Mucosa of gallbladder (tissue), 1 donor: ENCODE data around the gene EIF4E1B. TPM values are rescaled to one million over a fixed set of nuclear protein-coding genes. Genes with fewer than 3 reads are reported as not detected.

Source experiments
- DNase-seq: peaks from one replicate; pipeline ENCODE4 v3.0.0-alpha.2; 2020; ENCODE audit warnings: low spot score
- total RNA-seq: library from RNA; stranded (reverse); gene quantifications from one replicate; pipeline ENCODE4 v1.2.1, GENCODE V29; 2021
- donor health status: DM: no; HTN: no; CAD: no.

The EIF4E1B gene
- total RNA-seq, 1 donor from 2014 or later, result not detected

- DNase-seq, result no peak
Observed at GRCh38 chr5:176626876-176627236, 3.6 kb upstream of the EIF4E1B start.

GRCh38 chr5:176627582-176627981 is 2.9 kb upstream of the EIF4E1B start:
- no peak for DNase-seq

GRCh38 chr5:176628406-176629228 is 1.9 kb upstream of the EIF4E1B start:
- no peak for DNase-seq

DNA sequence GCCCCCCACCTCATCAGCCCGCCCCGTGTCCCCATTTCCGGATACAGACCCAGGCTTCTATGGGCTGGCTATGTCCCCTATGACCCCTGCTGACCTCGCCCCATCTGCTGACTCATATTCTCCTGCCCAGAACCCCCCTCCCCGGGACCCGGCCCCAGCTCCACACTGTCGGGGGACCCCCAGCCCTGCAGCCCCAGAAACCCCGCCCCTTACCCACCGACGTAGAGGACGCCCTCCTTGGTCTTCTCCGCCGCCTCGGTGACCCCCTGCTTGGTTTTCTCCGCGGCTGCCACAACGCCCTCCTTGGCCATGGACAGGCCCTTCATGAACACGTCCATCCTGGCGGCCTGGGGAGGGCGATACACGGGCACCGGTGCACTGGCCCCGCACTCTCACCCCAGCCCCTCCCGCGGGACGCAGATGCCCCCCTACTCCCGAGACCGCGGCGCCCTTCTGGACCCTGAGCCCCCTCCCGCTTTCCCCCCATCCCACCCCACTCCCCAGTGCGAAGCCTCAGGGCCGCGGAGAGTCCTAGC is 1.1 kb upstream of the EIF4E1B start:
- DNase-seq, result no peak

GRCh38 chr5:176630681-176631222 is 277 bp downstream of the EIF4E1B start:
- no peak for DNase-seq

- no peak for DNase-seq
Observed at GRCh38 chr5:176631383-176632200, 1.1 kb downstream of the EIF4E1B start.

DNA sequence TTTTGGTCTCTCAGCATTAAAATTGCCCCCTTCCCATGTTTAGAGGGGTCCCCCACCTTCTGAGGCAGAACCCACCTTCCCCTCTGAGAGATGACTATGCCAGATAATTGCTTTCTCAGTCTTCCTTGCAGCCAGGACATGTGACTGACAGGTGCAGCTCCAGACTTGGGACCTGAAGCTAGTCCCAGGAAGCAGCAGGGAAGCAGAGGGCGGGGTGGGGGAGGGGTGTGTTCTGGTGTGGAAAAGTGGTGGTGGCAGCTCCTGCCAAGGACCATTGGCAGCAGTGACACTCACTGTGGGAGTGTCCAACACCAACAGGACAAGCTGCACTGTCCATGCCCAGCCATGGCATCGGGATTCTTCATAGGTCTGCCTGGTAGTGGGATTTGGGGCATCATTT is 2.3 kb downstream of the EIF4E1B start:
- DNase-seq, result no peak

DNA sequence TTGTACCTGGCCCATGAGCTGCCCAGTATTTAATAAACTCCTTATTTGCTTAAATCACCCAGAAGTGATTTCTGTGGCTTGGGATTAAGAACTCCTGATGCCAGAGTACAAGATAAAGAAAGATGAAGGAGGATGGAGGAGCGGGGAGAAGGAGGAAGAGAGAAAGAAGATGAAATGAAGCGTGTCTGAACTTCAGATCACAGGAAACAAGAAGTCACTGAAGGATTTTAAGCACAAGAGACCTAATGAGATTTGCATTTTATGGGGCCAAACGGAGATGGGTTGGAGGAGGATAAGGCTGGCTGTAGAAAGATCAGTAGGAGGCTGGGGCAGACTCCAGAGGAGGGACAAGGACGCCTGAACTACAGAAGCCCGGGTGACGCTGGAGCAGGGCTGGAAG is 3.1 kb downstream of the EIF4E1B start:
- no peak for DNase-seq

- DNase-seq, result no peak
Observed at GRCh38 chr5:176636426-176636825, 6.0 kb downstream of the EIF4E1B start.

DNA sequence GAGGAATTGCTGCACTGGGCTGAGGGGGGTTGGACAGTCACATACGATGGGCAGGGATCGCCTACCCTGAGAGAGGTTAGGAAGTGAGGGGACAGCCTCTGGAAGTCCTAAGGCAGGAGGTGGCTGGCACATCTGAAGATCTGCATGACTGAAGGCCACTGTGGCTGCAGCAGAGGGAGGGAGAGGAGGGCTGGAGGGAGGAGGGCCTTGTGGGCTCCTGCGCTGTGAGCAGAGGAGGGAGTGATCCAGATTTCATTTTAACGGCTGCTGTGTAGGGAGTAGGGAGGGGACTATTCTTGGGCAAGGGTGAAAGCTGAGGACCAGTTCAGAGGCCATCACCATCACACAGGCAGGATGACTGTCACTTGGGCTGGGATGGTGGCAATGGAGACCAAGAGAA is 7.1 kb downstream of the EIF4E1B start:
- DNase-seq, result no peak

DNA sequence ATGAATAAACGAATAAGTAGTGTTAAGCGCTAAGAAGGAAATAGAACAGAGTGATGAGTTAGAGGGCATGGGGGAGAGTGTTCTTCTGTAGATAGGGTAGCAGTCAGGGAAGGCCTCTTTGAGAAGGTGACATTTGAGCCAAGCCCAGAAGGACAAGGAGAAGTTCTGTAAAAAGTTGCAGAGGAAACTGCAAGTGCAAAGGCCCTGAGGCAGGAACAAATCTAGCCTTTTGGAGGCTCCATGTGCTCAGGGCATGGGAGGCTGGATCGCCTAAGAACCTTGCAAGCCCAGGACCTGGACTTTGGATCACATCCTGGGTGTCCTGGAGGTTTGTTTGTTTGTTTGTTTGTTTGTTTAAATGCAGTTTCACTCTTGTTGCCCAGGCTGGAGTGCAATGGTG is 8.0 kb downstream of the EIF4E1B start:
- DNase-seq, result no peak

DNA sequence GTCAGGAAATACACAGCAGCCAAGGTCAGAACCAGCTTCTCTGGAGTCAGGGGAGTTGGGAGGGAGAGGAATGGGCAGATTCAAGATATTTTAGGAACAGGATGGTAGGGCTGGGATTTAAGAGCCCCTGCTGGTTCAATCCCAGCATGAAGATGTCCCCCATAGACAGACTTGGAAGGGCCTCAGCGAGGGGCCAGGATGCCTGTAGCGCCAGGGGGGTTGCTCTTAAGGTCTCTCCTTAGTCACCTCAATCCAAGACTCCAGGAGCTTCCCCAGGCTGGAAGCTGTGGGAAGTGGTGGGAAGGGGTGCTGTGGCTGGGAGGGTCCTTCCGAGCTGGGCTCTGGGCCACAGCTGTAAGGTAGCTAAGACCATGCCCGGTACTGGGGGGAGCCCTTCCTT is 8.7 kb downstream of the EIF4E1B start:
- DNase-seq, result no peak

- DNase-seq, result no peak
Observed at GRCh38 chr5:176639981-176640380, 9.5 kb downstream of the EIF4E1B start.

- DNase-seq, result no peak
Observed at GRCh38 chr5:176640616-176641015, 10.1 kb downstream of the EIF4E1B start.

DNA sequence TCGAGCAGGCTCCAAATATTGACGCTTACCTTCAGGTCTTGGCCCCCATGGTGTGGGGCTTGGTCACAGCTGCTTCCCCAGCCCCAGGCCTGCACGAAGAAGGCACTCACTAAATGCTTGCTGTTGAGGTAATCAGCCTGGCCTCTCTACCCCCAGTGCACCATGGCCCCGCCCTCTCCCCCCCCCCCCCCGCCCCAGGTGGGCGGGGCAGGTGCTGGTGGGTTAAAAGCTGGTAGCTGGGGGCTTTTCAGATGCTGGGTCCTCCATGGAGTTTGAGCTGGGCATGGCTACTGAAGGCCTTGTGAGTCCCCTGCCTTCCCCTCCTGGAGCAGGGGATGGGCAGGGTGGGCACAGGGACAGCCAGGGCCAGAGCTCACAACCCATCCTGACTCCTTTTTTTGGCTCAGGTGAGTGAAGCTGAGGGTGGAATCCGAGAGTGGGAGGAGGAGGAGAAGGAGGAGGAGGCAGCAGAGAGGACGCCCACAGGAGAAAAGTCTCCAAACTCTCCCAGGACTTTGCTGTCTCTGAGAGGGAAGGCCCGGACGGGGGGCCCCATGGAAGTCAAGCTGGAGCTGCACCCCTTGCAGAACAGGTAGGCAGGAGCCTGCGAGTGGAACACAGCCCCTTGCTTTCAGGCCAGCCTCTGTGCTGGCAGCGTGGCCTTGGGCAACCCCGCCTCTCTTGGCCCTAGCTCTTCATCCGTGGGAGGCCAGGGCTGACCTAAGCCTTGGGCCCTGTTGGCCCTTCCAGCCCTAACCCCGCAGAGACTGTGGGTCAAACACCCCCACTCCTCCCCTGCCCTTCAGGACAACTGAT is 12.4 kb downstream of the EIF4E1B start:
- DNase-seq, result no peak

DNA sequence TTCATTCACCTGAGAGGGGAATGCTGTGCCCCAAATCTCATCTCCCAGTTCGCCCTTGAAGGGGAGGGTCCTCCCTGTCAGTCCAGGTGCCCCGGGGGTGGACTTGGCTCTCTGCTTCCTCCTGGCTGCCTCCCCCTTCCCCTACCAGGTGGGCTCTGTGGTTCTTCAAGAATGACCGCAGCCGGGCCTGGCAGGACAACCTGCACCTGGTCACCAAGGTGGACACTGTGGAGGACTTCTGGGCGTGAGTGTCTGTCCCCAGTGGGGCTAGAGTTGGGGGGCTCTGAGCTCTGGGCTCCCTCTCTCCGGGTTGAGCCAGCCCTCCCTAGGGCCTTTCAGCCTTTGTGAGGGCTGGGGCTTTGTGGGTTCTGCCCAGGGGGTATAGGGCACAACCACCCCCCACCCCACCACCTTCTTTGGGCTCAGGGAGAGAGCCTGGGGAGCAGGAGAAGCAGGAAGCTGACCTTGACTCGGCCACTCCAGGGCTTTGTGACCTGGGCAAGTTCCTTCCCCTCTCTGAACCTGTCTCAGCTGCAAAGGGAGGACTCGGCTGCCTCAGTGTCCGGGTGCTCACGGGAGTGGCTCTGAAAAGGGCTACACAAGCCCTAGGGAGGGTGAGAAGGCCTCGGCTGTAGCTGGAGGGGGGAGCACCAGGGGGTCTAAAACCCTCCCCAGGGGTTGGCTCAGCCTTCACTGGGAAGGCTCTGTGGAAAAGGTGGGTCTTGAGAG is 13.2 kb downstream of the EIF4E1B start:
- no peak for DNase-seq

DNA sequence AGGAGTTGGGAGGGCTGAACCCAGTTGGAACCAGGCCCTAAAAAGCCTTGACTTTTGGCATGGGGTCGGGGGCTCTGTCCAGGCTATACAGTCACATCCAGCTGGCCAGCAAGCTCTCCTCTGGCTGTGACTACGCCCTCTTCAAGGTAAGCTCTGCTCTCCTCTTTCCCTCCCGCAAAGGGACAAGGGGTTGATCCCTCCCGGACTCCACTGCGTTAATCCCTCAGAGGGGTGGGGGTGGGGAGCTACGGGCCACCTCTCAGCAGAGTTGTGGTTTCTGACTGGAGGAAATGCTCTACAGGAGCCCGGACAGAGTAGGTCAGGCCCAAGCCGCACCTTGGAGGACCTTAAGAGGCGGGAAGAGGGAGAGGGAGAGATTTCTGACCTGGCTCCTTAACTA is 13.8 kb downstream of the EIF4E1B start:
- no peak for DNase-seq

- no peak for DNase-seq
Observed at GRCh38 chr5:176644878-176645670, 14.6 kb downstream of the EIF4E1B start.

- no peak for DNase-seq
Observed at GRCh38 chr5:176646049-176646706, 15.7 kb downstream of the EIF4E1B start.

DNA sequence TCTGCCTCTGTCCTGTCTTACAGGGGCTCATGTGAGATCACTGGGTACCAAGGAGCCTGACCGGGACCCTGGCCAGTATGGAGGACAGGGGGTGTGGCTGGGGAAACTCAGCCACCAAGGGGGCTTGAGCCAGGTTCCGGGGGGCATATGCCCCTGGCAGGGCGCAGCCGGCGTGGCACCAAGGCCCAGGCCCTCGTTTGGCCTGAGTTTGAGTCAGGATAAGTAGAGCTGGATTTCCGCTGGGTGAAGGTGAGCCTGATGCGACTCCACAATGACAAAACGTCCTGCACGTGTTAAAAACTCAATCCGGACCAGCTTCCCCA is 16.2 kb downstream of the EIF4E1B start:
- no peak for DNase-seq
